Islet of Langerhans (tissue), 1 donor: ENCODE measurements around the gene LDLRAD4.

Experiments used
- FAIRE-seq: peaks from one replicate; lab custom pipeline; 2011; peaks lifted over from hg19 to GRCh38; lab: Jason Lieb, UNC

Gene LDLRAD4

DNA sequence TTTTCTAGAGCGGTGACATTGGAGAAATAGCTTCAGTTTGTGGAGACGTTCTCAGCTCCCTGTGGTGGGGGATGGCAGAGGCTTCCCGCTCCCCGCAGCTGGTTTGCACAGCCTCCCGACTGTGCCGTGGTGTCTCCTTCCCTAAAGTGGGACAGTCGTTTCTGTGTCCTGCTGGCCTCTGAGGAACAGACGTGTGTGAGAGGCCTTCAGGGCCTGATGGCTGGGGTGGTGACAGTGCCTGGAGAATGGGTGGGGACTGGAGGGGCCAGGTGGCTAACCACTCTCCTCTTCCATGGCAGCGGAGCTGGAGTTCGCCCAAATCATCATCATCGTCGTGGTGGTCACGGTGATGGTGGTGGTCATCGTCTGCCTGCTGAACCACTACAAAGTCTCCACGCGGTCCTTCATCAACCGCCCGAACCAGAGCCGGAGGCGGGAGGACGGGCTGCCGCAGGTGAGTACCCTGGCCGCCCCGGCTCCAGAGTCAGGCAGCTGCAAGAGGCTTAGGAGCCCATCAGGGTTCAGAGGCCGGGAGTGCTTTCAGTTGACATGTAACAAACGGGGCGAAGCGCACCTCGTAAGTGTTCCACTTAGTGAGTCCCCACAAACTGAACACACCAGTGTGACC, 402.4 kb downstream of the LDLRAD4 start:
- no peak for FAIRE-seq

GRCh38 chr18:13621446-13621849, 402.9 kb downstream of the LDLRAD4 start:
- no peak for FAIRE-seq

GRCh38 chr18:13621886-13622619, 403.5 kb downstream of the LDLRAD4 start:
- no peak for FAIRE-seq

DNA sequence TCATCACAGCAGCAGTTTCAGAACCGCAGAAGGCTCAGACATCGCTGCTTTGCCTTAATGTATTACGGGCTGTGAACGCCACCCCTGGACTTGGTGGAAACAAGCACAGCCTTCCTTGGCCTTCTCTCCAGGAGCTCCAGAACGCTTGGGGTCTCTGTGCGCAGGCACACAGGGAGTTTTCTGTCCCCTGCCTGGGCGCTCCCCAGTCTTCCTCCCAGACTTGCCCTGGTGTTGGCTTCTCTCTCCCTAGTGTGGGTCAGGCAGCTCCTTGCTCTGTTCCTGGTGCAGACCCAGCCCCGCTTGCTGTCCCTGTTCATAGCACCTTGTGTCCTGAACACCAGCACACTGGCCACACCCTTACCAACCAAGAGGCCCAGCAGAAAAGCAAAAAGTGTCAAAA, 404.2 kb downstream of the LDLRAD4 start:
- no peak for FAIRE-seq

DNA sequence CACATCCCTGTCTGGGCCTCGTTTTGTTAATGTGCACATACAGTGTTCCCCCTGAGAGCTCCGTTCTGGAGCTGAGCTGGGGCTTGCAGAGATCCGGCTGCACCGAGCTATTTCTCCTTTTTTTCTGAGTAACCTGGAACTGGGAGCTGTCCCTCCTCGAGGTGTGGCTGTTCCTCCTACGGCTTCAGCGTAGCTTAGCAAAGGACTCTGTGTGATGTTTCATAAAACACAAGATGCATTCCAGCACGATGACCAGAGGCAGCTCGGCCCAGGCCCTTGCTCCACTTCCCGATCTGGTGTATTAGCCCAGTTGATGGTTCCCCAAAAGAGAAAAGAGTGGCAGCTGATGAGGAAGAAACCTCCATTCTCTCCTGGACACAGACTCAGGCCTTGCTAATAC, 404.8 kb downstream of the LDLRAD4 start:
- no peak for FAIRE-seq

GRCh38 chr18:13623871-13624270, 405.3 kb downstream of the LDLRAD4 start:
- FAIRE-seq: no peak

GRCh38 chr18:13624563-13625237, 406.1 kb downstream of the LDLRAD4 start:
- FAIRE-seq: no peak

DNA sequence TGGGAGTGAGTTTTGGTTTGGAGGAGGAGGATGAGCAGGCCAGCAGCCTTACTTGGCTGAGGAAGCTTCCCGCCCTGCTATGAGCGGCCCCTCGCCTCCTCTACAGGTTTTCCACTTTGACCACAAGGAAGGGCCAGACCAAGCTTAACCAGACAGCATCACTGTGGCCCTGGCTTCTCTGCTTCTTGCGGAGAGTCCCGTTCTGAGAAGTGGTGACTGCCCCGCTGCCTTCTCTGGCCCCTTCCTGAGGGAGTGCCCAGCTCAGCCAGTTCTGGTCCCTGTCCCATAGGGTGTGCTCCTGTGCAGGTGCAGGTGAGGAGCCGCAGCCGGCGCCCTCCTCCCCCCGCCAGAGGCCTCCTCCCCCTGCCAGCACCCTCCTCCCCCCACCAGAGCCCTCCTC, 406.8 kb downstream of the LDLRAD4 start:
- FAIRE-seq: no peak

GRCh38 chr18:13625843-13626543, 407.4 kb downstream of the LDLRAD4 start:
- no peak for FAIRE-seq

GRCh38 chr18:13626544-13626908, 408.0 kb downstream of the LDLRAD4 start:
- FAIRE-seq: no peak

DNA sequence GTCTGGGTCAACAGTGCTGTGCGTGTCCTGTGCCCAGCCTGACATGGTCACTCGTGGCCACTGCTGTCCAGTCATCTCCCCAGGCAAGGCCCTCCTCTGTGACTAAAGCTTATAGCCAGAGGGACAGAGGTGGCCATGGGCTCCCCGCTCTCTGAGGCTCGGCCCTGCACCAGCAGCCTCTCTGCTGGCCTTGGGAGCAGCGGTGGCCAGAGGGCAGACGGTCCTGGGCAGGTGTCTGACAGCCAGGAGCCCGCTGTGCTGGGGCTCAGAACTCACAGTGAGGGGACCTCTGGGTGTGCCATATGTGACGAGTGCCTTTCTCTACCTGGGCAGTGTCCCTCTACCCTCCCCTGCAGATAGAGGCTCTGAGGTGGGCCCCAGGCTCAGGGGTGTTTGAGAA, 409.1 kb downstream of the LDLRAD4 start:
- FAIRE-seq: no peak

GRCh38 chr18:13628211-13628610, 409.7 kb downstream of the LDLRAD4 start:
- FAIRE-seq: no peak

- FAIRE-seq: no peak
Observed at GRCh38 chr18:13629841-13630715, 411.5 kb downstream of the LDLRAD4 start.

DNA sequence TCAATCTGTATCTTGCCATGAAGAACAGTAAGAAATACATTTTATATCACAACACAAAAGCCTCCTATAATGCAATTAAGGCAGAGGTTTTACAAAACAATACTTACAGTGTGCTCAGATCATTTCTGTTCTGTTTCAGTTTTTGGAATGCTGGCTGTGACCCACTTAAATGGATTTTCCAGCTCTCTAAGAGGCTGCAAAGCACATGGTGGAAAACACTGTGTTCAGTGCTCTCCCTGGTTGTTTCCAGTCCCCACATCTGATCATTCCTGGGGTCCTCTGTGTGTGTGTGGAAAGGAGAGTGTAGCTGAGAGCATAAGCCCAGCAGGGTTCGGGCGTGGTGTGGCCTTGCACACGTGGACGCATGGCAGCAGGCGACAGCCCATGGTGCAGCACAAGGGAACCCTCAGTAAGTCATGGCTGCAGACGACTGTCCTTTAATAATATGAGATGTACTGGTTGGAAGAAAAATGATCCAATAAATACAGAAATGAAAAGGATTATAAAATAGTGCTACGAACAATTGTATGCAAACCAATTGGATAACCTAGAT, 412.2 kb downstream of the LDLRAD4 start:
- FAIRE-seq: no peak

DNA sequence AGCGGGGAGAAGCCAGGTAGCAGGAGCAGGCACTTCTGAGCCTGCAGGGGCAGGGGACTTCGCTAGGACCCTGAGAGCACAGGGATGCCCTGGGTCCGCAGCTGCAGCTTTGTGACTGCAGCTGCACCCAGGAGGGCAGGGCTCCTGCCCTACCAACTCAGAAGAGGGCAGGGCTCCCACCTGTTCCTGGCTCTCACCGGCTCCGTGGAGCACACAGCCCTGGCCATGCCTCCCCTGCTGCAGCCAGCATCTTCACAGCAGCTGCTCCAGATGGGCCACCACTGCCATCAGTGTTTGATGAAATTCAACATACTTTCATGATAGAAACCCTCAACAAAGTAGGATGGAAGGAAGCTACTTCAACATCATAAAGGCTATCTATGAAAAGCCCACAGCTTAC, 415.1 kb downstream of the LDLRAD4 start:
- FAIRE-seq: no peak

DNA sequence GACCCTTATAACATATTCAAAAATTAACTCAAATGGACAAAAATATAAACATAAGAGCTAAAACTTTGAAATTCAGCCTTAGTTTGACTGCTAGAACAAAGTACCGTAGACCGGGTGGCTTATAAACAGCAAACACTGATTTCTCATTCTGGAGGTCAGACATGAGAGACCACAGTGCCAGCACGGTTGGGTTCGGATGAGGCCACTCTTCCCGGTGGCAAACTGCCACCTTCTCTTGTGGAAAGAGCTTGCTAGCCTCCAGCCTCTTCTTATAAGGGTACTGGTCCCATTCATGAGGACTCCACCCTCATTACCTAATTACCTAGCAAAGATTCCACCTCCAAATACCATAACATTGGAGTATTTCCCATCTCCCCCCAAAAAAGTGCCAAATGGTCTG, 416.5 kb downstream of the LDLRAD4 start:
- no peak for FAIRE-seq

- no peak for FAIRE-seq
Observed at GRCh38 chr18:13638719-13639595, 420.4 kb downstream of the LDLRAD4 start.

- no peak for FAIRE-seq
Observed at GRCh38 chr18:13640266-13640860, 421.8 kb downstream of the LDLRAD4 start.

DNA sequence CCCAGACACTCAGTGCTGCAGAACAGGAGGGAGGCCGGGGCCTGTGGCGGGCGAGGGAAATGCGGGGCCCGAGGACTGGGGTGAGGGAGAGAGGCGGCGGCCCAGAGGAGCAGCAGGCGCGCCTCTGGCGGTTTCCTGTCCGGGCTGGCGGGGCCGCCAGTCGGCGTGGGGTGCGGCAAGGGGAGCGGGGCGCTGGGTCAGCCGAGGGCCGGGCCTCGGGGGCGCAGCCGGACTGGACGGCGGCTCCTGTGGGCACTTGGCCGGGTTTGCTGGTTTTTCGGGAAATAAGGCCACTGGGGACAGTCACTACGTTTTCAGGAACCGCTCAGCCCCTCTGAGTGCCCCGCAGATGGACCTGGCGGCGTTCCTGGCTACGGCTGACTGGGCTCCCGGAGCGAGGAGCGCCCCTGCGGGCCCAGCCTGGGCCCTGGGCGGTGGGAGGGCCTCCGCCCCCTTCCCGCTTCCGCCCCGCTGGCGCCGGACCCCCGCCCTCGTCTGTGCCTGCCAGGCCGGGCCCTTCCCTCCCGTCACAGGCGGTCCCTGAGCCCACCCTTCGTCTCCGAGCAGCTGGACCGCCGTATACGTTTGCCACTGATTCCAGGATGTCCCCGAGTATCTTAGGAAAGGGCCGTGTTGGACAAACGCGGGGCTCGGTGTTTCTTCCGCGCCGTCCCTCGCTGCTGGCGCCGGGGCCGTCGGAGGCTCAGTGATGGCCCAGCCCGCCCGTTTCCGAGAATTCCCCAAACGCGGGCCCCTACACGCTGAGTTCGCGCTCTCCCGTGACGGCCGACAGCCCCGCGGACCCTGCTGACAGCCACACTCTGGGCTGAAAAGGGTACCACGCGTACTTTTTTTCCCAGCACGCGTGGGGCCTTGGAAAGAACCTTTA, 423.2 kb downstream of the LDLRAD4 start:
- FAIRE-seq: no peak
